GM19372 (cell line): ENCODE measurements around the gene ASTN2.
"Not testable (repeated sequence)": the region's sequence is repeated elsewhere in the genome, so short reads cannot be mapped to it uniquely, and the experiment has no call there.

ENCODE experiments used
- ATAC-seq: cut with Tn5 transposase; IDR thresholded peaks from one replicate; pipeline ENCODE4 v1.9.1; 2021; ENCODE audit warnings: mild to moderate bottlenecking, low read depth, moderate library complexity; ENCODE audit not compliant: unreplicated experiment

Gene ASTN2

DNA sequence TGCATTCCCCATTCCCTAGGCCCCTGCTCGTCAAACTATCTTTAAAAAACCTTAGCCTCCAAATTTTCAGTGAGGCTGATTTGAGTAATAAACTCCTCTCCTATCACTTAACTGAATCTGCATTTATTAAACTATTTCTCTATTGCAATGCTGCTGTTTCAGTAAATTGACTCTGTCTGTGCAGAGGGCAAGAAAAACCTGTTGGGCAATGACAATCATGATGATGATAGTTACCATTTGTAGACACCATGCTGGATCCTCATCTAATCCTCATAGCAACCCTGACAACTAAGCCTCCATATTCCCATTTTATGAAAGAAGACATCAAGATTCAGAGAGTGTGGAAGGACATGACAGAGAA is 514.9 kb downstream of the ASTN2 start:
- no peak for ATAC-seq

DNA sequence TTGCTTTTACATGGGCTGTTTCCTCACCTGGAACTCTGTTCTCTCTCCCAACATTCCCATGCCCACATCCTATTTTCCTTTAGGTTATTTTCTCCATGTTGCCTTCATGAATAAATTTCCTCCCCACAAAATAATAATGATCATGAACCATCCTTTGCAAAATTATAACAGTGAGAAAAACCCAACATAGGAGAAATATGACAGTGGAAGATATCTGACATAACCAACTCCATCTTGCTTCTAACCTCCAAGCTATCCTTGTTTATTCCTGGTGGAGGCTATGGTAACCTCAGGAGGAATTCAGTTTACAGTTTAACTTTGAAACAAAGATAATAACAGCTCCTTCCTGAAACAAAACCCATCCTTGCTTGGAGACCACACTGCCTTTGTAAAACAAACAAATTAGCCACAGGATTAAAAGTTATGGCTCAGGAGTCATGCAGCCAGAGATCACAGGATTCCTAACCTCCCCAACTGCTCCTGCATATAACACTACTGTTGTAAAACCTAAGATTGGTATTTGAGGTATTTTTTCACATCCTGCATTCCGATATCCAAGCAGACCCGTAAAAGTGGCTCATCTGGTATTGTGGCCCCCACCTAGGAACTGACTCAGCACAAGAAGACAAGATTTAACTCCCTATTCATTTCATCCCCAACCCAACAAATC is 515.4 kb downstream of the ASTN2 start:
- no peak for ATAC-seq

DNA sequence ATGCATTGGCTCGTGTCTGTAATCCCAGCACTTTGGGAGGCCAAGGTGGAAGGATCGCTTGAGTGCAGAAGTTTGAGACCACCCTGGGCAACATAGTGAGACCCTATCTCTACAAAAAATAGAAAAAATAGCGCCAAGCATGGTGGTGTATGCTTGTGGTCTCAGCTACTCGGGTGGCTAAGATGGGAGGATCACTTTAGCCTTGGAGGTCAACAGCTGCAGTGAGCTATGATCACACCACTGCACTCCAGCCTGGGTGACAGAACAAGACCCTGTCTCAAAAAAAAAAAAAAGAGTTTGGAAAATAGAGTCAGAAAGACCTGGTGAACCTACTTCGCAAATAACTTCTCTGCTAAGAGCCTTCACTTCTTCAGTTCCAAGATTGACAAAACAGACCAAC is 516.7 kb downstream of the ASTN2 start:
- ATAC-seq: not testable (repeated sequence)

DNA sequence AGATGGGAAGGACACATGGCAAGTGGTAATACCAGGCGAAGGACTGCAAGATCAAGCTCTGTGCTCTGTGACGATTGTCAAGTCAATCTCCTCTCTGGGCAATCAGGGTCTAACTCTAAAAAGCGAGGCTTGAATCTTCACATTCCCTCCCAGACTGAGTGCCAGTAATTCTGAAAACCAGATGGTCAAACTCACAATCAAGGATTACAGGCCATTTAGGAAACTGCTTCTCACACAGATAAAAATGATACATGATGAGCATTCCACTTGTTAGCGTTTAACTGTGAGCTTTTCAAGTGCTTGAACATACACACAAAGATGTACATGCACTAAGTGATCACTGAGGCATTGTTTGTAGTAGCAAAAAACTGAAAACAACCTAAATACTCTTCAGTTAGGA is 517.7 kb downstream of the ASTN2 start:
- no peak for ATAC-seq

DNA sequence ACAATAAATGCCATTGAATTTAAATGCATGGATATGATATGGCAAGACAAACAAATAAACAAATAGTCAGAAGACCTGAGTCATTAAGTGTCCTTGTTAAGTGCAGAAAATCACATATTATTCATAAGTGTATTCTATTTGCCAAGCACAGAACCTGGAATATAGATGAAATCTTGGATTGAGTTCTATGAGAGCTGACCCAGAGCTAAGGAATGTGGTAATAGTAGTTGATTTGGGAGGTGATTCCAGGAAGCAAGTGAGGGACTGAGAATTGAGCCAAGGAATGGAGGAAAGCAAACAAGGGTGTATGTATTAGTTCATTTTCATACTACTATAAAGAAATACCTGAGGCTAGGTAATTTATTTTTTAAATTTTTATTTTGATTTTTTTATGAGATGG is 518.9 kb downstream of the ASTN2 start:
- ATAC-seq: no peak

DNA sequence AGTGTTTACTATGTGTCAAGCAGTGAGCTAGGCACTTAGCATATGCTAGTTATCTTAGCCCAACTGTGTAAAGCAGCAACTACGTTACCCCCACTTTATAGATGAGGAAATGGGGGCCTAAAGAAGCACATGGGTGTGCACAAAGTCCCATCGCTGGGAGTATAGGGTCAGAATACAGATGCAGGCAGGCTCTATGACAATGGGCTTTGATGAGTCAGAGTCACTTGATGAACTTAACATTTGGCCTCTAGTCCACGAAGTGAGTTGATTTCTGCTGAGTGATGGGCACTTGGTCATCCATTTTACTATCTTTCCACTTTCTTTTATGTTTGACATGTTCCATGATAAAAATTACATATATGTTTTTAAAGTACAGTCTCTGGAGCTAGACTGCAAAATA is 523.4 kb downstream of the ASTN2 start:
- ATAC-seq: no peak

DNA sequence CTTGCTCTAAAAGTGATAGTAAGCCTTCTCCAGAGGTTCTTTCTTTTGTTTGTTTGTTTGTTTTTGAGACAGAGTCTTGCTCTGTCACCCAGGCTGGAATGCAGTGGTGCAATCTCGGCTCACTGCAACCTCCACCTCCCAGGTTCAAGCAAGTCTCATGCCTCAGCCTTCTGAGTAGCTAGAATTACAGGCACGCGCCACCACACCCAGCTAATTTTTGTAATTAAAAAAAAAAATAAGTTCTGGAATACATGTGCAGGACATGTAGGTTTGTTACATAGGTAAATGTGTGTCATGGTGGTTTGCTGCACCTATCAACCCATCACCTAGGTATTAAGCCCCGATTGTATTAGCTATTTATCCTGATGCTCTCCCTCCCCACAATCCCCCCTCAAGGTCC is 526.4 kb downstream of the ASTN2 start:
- ATAC-seq: not testable (repeated sequence)

DNA sequence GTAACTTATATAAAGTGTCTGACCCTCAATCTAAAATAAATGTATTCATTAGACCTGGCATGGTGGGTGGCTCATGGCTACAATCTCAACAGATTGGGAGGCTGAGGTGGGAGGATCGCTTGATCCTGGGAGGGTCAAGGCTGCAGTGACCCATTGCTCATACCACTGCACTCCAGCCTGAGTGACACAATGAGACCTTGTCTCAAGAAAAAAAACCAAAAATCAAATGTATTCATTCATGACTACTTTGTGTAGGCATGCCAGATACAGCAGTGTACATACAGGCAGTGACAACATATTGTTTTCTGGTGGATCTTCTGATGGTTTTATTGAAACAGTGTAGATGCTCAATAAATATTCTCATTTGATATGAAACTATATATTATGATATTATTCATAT is 526.8 kb downstream of the ASTN2 start:
- no peak for ATAC-seq

DNA sequence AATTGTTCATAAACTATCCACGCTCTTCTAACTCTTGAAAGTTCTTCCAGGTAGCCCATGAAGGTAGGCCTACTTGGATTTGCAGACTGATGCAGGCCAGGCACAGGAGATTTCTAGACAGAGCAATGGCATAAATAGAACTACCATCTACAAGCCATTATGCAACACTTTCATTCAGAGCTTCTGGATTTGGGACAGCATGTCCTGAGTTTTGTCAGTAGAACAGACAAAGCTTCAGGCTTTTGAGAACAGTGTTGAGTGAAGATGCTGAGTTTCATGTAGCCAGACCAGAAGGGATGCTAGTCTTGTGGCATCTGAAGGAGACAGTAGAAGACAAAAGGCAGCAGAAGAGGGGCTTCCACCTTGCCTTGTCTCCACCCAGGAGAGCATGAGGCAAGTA is 531.2 kb downstream of the ASTN2 start:
- no peak for ATAC-seq

DNA sequence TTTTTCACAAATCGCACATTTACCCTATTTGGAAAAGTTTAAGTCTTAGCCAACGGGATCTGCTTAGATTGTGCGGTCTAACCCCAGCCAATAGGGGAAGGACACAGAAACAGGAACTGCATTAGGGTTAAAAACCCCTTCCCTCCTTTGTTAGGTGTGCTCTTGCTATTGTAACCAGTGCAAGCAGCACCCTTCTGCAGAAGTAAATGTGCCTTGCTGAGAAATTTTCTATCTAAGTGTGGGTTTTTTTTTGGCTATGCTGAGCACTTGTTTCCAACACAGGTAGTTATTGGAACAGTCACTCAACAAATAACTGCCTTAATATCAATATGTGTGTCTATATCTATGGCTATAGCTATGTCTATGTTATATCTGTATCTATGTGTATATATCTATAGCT is 537.8 kb downstream of the ASTN2 start:
- no peak for ATAC-seq

DNA sequence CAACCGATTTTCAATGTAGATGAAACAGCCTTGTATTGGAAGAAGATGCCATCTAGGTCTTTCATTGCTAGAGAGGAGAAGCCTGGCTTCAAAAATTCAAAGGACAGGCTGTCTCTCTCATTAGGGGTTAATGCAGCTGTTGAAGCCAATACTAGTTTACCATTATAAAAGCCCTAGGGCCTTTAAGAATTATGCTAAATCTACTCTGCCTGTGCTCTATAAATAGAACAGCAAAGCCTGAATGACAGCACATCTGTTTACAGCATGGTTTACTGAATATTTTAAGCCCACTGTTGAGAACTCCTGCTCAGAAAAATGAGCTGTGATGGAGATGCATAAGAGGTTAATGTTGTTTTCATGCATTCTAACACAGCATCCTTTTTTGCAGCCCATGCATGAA is 539.3 kb downstream of the ASTN2 start:
- no peak for ATAC-seq

DNA sequence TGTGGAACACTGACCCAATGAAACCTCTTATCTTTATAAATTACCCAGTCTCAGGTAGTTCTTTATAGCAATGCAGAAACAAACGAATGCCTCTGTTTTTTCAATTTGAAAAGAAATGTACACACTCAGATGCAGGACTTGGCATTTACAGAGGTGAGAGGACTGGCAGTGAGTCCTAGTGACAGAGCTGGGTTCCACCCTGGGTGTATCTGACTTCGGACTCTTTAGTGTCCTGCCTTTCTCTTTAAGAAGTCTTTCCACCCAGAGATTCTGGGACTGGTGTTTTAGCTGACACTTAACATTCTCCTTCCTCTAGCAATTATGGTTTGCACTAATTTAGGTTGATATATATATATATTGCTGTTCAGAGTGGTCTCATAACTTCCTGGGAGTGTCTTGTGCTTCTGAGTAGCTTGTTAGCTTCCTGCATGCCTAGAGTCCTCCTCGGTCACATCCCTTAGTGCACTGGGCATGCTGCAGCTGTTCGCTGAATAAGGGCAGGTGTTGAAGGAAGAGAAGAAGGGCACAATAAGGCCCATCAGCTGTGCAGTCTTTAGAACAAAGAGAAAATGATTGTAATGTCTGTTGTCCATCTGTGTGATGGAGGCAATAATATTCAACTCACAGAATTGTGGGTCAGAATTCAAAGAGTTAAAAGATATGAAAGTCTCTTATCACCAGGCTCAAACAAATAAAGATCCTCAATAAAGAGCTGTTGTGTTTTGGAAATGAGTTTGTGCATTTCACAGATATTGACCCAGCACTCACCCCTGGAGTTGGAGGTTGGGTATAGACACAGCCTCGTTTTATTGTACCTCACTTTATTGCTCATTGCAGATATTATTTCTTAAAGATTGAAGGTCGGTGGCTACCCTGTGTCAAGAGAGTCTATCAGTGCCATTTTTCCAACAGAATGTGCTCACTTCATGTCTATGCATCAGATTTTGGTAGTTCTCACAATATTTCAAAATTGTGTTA is 540.6 kb downstream of the ASTN2 start:
- no peak for ATAC-seq

DNA sequence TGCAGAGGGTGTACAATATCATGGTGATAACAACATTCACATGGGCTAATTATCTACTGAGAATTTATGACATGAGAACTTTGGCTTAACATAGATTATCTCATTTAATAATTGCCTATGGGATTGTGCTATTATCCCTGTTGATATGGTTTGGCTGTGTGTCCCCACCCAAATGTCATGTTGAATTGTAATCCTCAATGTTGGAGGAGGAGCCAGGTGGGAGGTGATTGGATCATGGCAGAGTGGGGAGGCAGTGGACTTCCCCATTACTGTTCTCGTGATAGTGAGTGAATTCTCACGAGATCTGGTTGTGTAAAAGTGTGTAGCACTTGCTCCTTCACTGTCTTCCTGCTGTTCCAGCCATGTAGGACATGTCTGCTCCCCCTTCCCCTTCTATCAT is 541.4 kb downstream of the ASTN2 start:
- no peak for ATAC-seq

DNA sequence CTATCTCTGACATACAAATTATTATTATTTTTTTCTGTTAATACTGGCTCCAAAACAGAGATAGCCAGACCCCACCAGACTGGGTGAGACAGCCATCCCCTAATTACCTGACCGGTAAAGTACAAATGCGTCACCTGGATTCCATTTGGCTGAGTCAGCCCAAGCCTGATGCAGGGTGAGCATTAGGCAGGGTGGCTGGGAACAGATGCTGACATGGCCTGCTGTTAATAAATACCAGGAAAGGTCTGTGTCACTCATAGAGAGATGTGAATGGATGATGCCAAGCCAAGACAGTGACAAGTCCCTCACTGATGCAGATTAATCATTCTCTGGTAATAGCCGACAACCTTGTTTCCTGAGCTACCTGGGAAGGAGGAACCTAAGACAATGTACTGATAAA is 544.3 kb downstream of the ASTN2 start:
- ATAC-seq: no peak

DNA sequence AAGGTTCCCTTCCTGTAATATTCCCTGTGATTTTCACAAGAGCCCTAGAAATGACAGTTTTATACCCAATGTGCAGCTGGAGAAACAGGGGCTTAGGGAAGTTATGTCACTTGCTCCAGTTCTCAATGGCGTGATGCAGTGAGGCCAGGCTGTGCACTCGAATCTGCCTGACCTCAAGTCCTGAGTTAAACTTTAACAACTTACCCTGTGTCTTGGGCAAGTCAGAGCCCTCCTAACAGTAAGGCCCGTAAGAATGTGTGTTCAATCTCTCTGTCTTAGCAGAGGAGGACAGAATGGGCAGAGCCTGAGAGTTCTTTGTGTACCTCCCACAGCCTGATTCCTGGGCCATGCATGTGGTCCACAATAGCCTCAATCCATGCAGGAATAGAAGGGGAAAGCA is 546.7 kb downstream of the ASTN2 start:
- peak; percentile 77 for ATAC-seq

DNA sequence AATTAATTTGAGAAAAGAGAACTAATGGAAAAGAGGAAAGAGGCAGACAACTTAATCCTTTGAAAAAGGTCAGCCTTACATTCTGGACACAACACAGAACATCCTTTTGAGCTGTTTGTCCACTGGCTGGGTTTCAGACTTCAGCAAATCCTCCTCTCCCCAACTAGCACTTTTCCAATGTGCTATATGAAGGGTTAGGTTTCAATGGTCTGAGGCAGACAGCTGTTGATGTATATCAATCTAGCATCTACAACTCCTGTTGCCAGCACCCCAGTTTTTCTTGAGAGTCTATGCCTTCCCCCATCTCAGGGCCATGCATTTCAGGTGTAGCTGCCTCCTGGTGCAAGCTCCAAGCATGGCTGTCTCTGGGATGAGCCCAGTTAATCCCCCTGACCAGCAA is 553.5 kb downstream of the ASTN2 start:
- ATAC-seq: no peak

DNA sequence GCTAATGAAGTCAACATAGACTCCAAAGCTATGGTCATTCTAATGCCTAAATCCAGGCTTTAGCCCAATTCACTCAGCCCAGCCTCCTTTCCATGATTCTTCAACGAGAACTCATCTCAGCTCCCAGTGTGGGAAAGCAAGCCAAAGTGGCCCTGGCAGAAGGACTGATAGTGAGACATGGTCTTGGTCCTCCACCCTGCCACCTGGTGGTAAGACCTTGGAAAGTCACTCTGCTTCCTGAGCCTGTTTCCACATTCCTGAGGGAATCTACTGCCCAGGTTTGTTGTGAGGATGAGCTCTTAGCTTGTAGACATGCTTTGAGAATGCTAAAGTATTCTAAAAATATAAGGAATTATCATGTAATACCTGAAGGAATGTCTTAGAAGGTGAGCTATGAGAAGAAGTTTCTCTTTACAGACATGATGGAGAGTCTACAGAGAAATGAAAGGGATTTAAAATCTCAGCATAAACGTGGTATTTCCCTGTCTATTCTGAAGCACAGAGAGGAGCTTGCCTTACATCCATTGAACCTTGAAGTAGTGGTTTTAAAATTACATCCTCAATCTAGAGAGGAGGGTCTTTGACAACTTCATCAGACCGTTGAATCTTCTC is 554.2 kb downstream of the ASTN2 start:
- peak; percentile 65 for ATAC-seq

DNA sequence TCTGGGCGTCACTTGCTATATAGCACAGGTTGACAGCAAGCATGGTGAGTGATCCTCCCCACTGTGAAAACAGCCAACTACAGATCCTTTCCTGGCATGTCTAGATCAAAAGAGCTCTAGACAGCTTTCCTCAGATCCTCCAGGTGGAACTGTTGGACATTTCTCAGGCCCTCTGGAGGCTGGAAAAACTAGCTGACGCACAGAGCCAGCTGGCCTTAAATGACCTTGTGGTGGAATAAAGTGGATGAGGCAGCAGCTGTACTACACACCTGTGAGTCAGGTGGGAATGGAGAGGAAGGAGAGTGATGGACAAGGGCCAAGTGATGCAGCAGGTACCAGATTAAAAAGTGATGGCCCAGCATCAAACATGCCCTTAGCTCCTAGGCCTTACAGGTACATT is 555.1 kb downstream of the ASTN2 start:
- no peak for ATAC-seq

DNA sequence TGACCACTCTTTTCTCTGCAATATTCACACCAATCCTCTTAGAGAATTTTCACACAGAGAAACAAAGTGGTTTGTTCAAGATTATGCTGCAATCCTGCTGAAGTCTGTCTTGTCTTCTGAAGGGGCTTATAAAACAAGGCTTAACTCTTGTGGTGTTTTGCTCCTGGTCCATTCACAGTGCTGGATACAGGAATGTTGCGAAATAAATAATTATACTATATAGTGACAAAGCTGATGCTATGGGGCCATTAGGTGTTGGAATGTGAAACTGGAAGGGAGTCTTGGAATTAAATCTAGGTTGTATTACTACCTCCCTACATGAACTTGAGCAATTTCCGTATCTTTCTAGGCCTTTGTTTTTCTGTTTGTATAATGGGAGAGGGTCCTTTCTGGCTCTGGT is 557.5 kb downstream of the ASTN2 start:
- ATAC-seq: no peak

DNA sequence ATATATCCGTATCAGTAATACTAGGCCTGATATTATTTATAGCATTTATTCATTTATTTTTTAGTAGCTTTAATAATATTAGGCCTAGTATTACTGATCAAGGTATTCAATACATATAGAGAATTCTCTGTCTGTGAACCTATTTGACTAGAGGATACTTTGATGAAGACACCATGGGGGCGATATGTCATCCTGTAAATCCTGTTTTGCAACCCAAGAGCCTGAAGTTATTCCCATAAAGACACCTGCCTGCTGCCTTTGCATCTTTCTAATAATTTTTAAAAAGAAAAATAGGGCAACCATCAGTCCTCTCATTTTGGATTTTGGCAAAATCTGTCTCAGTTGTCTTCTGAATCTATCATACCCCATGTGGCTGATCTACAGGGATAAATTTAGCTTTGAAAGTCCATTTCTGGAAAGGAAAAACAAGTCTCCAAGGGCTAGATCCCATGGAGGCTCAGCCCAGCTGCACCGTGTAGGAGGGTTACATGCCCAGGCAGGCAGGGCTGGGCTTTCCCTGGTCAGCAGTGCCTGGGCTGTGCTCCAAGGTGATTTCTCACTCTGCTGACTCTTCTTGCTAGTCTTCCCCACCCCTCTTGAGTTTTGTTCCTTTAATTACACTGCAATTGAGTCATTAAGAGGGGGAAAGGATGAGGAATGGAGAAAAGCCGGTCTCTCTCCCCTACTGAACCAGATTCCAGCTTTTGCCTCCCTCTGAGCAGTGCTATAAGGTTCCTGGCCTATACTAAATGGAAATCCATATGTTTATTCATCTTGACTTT is 558.8 kb downstream of the ASTN2 start:
- ATAC-seq: no peak

DNA sequence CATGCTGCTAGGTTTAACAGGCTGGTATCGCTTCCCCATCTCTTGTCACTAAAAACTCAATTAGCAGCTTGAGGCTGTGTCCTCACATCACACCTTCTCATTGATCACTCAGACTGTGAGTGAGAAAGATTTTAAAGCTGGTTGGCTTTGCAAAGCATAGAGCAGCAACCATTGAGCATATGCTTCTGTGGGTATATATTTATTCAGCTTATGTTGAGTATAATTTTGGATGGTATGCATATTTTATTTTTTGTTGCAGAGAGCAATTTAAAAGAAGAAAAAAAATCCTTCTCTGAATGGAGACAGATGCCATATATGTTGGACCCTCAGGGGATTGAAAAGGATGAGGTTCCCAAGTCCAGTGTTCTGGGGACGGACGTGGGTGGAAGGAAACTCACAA is 565.1 kb downstream of the ASTN2 start:
- ATAC-seq: no peak
